PFSK-1 (cell line): ENCODE data around the gene TENM3.

Experiments
- REST ChIP-seq, 2 experiments: IDR thresholded peaks; 2 replicates each; pipeline versions ENCODE4 v1.6.1 to v1.8.0; 2011 to 2012; ENCODE audit warnings: low read depth in 2 of 2, low read length in 2 of 2, control low read depth in 1 of 2, inconsistent platforms in 1 of 2, mild to moderate bottlenecking in 1 of 2, moderate library complexity in 1 of 2; ENCODE audit not compliant: insufficient read depth in 1 of 2
- SIN3A ChIP-seq: IDR thresholded peaks from 2 replicates; pipeline ENCODE4 v1.6.1; 2012; ENCODE audit warnings: mild to moderate bottlenecking, low read length, moderate library complexity, borderline replicate concordance; ENCODE audit not compliant: insufficient read depth
- TAF1 ChIP-seq: IDR thresholded peaks from 2 replicates; pipeline ENCODE4 v1.6.1; 2012; ENCODE audit warnings: low read length, control low read depth, borderline replicate concordance; ENCODE audit not compliant: insufficient read depth

GRCh38 chr4:182420189-182420588, 177.0 kb downstream of the TENM3 start:
- TF ChIP-seq SIN3A (no peak), TAF1 (no peak), REST (IDR thresholded peaks at IDR 0.05; ENCODE audit: insufficient read depth in 1 of 2, low read depth in 2 of 2, low read length in 2 of 2) (no peak)
